Activated naive CD4-positive, alpha-beta T cell treated with anti-CD3 and anti-CD28 coated beads, Interleukin-2, amount 10 ng/mL, durations not matched to agents 7 days and 5 days (primary cell): Measurements from ENCODE around the gene ZIK1.

ENCODE experiments used
- CTCF ChIA-PET: fragments of 350-600 bp; sonication (Branson Sonifier 250); formaldehyde crosslinking; loops from one replicate; lab custom pipeline; 2021; ENCODE audit warnings: antibody characterized with exemption; lab: Charles Lee
- DNase-seq: peaks from one replicate; pipeline ENCODE4 v3.0.0-alpha.2; 2020
- H3K27ac Mint-ChIP-seq: one replicate; pipeline ENCODE4 v1.8.0; 2021; ENCODE audit warnings: mild to moderate bottlenecking, moderate library complexity, mixed read lengths
- H3K27me3 Mint-ChIP-seq: one replicate; pipeline ENCODE4 v1.8.0; 2021; ENCODE audit warnings: mild to moderate bottlenecking, mixed read lengths
- H3K36me3 Mint-ChIP-seq: one replicate; pipeline ENCODE4 v1.8.0; 2021; ENCODE audit warnings: mixed read lengths
- H3K4me1 Mint-ChIP-seq: one replicate; pipeline ENCODE4 v1.8.0; 2021; ENCODE audit warnings: mixed read lengths
- H3K4me3 Mint-ChIP-seq: one replicate; pipeline ENCODE4 v1.8.0; 2021; ENCODE audit warnings: mild to moderate bottlenecking, moderate library complexity, mixed read lengths
- H3K9me3 Mint-ChIP-seq: one replicate; pipeline ENCODE4 v1.8.0; 2021; ENCODE audit warnings: mixed read lengths

The ZIK1 gene

DNA sequence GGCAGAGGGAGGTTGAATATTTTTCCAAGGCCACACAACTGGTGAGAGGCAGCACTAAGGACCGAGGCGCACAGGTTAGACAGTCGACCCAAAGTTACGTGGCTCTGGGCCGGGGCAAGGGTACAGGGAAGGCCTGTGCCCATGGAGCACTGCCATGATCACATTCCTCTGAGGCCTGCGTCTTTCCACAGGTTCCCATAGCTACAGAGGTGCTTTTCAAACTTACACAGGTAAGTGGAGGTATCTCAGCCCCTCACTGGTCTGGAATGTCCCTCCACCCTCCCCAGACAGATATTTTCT is 49.8 kb downstream of the ZIK1 start:
- CTCF ChIA-PET: interaction anchor here (1.0 kb wide), 1 partner anchor 32 kb away, joined by 3 read pairs; no protein-coding TSS in a partner anchor
- Mint-ChIP-seq H3K9me3 (peaks cover 40% of the 10 kb centered on the region), H3K27me3 (no peaks in the 10 kb centered on the region), H3K4me3 (peak overlapping the region; percentile 97), H3K27ac (peak overlapping the region; percentile 90), H3K4me1 (peaks cover 24% of the 10 kb centered on the region), H3K36me3 (peaks cover 55% of the 10 kb centered on the region)
- no peak for DNase-seq

DNA sequence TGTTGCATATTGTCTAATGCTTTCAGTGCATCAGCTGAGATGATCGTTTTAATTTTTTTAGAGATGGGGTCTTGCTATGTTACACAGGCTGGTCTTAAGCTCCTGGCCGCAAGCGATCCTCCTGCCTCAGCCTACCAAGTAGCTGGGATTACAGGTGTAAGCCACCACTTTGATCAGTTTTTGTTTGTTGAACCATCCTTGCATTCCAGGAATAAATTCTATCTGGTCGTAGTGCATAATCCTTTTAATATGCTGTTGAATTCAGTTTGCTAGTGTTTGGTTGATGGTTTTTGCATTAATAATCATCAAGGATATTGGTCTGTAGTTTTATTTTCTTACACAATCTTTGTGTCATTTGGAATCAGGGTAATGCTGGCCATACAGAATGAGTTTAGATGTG is 53.4 kb downstream of the ZIK1 start:
- Mint-ChIP-seq H3K36me3 (peaks cover 85% of the 10 kb centered on the region), H3K4me3 (no peak overlapping the region), H3K9me3 (peaks cover 61% of the 10 kb centered on the region), H3K27me3 (no peaks in the 10 kb centered on the region), H3K4me1 (peaks cover 24% of the 10 kb centered on the region), H3K27ac (no peak overlapping the region)
- DNase-seq: no peak
- CTCF ChIA-PET: no interaction called here

DNA sequence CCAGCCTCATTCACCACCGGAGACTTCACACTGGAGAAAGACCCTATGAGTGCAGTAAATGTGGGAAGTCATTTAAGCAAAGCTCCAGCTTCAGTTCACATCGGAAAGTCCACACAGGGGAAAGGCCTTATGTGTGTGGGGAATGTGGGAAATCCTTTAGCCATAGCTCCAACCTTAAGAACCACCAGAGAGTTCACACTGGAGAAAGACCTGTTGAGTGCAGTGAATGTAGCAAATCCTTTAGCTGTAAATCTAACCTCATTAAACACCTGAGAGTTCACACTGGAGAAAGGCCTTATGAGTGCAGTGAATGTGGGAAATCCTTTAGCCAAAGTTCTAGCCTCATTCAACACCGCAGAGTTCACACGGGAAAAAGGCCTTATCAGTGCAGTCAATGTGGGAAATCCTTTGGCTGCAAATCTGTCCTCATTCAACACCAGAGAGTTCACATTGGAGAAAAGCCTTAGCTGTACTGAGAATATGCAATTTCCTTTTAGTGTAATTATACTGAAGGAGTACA is 57.8 kb downstream of the ZIK1 start:
- no peak overlapping the region for H3K4me3 Mint-ChIP-seq
- H3K9me3 Mint-ChIP-seq: peaks cover 75% of the 10 kb centered on the region
- H3K4me1 Mint-ChIP-seq: no peaks in the 10 kb centered on the region
- no peak for DNase-seq
- CTCF ChIA-PET: no interaction called here
- H3K27ac Mint-ChIP-seq: no peak overlapping the region
- peaks cover 70% of the 10 kb centered on the region for H3K36me3 Mint-ChIP-seq
- no peaks in the 10 kb centered on the region for H3K27me3 Mint-ChIP-seq

DNA sequence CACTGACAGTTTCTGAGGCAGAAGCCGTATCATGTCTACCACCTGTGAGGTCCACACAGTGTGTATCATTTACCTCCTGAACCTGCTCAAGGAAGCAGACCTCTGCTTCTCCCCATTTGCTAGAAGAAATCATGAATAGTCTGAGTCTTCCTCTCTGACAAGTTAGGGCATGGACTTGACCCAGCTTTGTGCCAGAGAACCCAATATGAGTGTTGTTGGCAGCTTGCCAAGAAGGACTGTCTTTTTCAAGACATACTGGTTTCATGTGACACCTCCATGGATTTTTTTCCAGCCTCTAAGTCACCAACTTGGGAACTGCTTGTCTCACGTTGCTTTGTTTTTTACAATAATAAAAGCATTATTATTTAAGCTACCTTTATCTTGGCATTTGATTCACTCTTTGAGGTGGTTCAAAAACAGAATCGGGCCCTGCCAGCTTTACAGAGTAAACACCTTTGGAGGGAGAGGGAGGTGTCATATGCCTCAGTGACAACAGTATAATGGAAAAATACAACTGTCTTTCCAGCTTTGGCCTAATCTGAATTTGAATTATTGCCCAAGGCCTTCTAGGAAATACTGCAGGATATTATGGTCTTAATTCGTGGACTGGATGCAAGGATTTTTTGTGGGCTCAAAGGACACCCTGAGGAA is 58.6 kb downstream of the ZIK1 start:
- DNase-seq: no peak
- no peaks in the 10 kb centered on the region for H3K27me3 Mint-ChIP-seq
- peaks cover 62% of the 10 kb centered on the region for H3K36me3 Mint-ChIP-seq
- no peak overlapping the region for H3K4me3 Mint-ChIP-seq
- H3K27ac Mint-ChIP-seq: no peak overlapping the region
- CTCF ChIA-PET: no interaction called here
- H3K9me3 Mint-ChIP-seq: peaks cover 73% of the 10 kb centered on the region
- no peaks in the 10 kb centered on the region for H3K4me1 Mint-ChIP-seq
